PC-3 (cell line): ENCODE measurements around the gene NPBWR2. TPM values are rescaled to one million over a fixed set of nuclear protein-coding genes. Genes with fewer than 3 reads are reported as not detected.
"Not testable (repeated sequence)": the region's sequence is repeated elsewhere in the genome, so short reads cannot be mapped to it uniquely, and the experiment has no call there.

Experiments used
- ATAC-seq: fragments of 200-7000 bp; cut with Tn5 transposase; 2 replicates; pipeline ENCODE4 v1.9.1; 2020; ENCODE audit warnings: mild to moderate bottlenecking, moderate library complexity
- BruUV-seq: library from RNA; stranded (reverse); fragments of 400-500 nt; replicated peaks from 2 replicates; lab custom pipeline; 2021; lab: Mats Ljungman, UMichigan
- CTCF ChIA-PET: fragments of 300-600 bp; sonication (Branson Sonifier 250); formaldehyde crosslinking; loops from one replicate; lab custom pipeline; 2022; ENCODE audit warnings: antibody characterized with exemption; lab: Charles Lee
- POLR2A ChIA-PET: fragments of 300-600 bp; sonication (Branson Sonifier 250); formaldehyde crosslinking; loops from one replicate; lab custom pipeline; 2022; ENCODE audit warnings: antibody characterized with exemption; ENCODE audit not compliant: unreplicated experiment; lab: Charles Lee
- DNase-seq: peaks from one replicate; pipeline ENCODE4 v3.0.0-alpha.2; 2015
- H2AFZ ChIP-seq: fragments of 300-600 bp; sonication (generic); 2 replicates; pipeline ENCODE4 v1.6.0; 2016; ENCODE audit warnings: antibody characterized with exemption, low read length
- H3F3A ChIP-seq: fragments of 300-600 bp; sonication (generic); one replicate; pipeline ENCODE4 v1.6.0; 2017; ENCODE audit warnings: antibody characterized with exemption, low read length, control low read depth, mild to moderate bottlenecking; ENCODE audit not compliant: unreplicated experiment
- H3K27ac ChIP-seq: fragments of 300-600 bp; sonication (generic); 2 replicates; pipeline ENCODE4 v1.5.1; 2016; ENCODE audit warnings: mild to moderate bottlenecking, low read length
- H3K27me3 ChIP-seq: fragments of 300-600 bp; sonication (generic); 2 replicates; pipeline ENCODE4 v1.6.1; 2016; ENCODE audit warnings: low read length, mixed read lengths
- H3K36me3 ChIP-seq: fragments of 300-600 bp; sonication (generic); 2 replicates; pipeline ENCODE4 v1.6.1; 2016; ENCODE audit warnings: low read depth, mixed run types, low read length, mixed read lengths
- H3K4me1 ChIP-seq: fragments of 300-600 bp; sonication (generic); 2 replicates; pipeline ENCODE4 v1.5.1; 2016; ENCODE audit warnings: low read length; ENCODE audit not compliant: insufficient read depth
- H3K4me2 ChIP-seq: fragments of 300-600 bp; sonication (generic); 2 replicates; pipeline ENCODE4 v1.6.0; 2016; ENCODE audit warnings: low read length
- H3K4me3 ChIP-seq: fragments of 300-600 bp; sonication (generic); 2 replicates; pipeline ENCODE4 v1.5.1; 2016; ENCODE audit warnings: mild to moderate bottlenecking, low read length, mixed read lengths
- H3K79me2 ChIP-seq: fragments of 300-600 bp; sonication (generic); 2 replicates; pipeline ENCODE4 v1.6.1; 2017; ENCODE audit warnings: low read length, mixed read lengths
- H3K9ac ChIP-seq: fragments of 300-600 bp; sonication (generic); 2 replicates; pipeline ENCODE4 v1.6.0; 2016; ENCODE audit warnings: mild to moderate bottlenecking, low read length
- H3K9me2 ChIP-seq: fragments of 300-600 bp; sonication (generic); replicated peaks from 2 replicates; pipeline ENCODE4 v1.6.1; 2016; ENCODE audit warnings: mixed run types, low read length, mixed read lengths
- H3K9me3 ChIP-seq: fragments of 300-600 bp; sonication (generic); 2 replicates; pipeline ENCODE4 v1.6.1; 2016; ENCODE audit warnings: low read length, mixed read lengths
- H4K20me1 ChIP-seq: fragments of 300-600 bp; sonication (generic); 2 replicates; pipeline ENCODE4 v1.6.1; 2016; ENCODE audit warnings: low read length, mixed read lengths
- CTCF ChIP-seq: fragments of 300-600 bp; sonication (generic); conservative IDR thresholded peaks from 2 replicates; pipeline ENCODE4 v1.5.1; 2017; ENCODE audit warnings: antibody characterized with exemption, low read depth, mild to moderate bottlenecking, low read length
- EZH2 ChIP-seq: fragments of 300-600 bp; sonication (generic); IDR thresholded peaks from one replicate; pipeline ENCODE4 v1.6.1; 2017; ENCODE audit warnings: antibody characterized with exemption, mild to moderate bottlenecking, low read length; ENCODE audit not compliant: unreplicated experiment
- EZH2phosphoT487 ChIP-seq: fragments of 300-600 bp; sonication (generic); IDR thresholded peaks from 2 replicates; pipeline ENCODE4 v1.6.1; 2018; ENCODE audit warnings: mild to moderate bottlenecking, antibody characterized with exemption, low read length, borderline replicate concordance
- intact Hi-C: fragments of 100-400 bp; cut with micrococcal nuclease; formaldehyde crosslinking; loops from 2 replicates; pipeline ENCODE4 v1.9.0; 2023
- total RNA-seq: library from RNA; depleted of rRNA; stranded (reverse); fragments of >200 nt; gene quantifications from 2 replicates; pipeline ENCODE4 v1.2.3, GENCODE V29; 2014

Gene NPBWR2
- total RNA-seq, 1 experiment from 2014 or later, result not detected

- no peaks in the 10 kb centered on the region for H3K27me3 ChIP-seq
- CTCF ChIA-PET, result no interaction called here
These were observed 17.2 kb downstream of the NPBWR2 start for GRCh38 chr20:64090165-64090564.

GRCh38 chr20:64088586-64088985, 18.8 kb downstream of the NPBWR2 start:
- intact Hi-C loops, POLR2A ChIA-PET, H2AFZ ChIP-seq, ATAC-seq, H3K9me2 ChIP-seq, BruUV-seq, CTCF ChIA-PET, H3K27ac ChIP-seq, H3K27me3 ChIP-seq, H3K4me3 ChIP-seq, H3K79me2 ChIP-seq, H3K36me3 ChIP-seq, H3K9me3 ChIP-seq, H3F3A ChIP-seq, H4K20me1 ChIP-seq, H3K9ac ChIP-seq, H3K4me2 ChIP-seq, DNase-seq: not testable (repeated sequence)
- H3K4me1 ChIP-seq, result peaks cover 12% of the 10 kb centered on the region

More at GRCh38 chr20:64090165-64090564, 17.2 kb downstream of the NPBWR2 start:
- POLR2A ChIA-PET, result no interaction called here
- H3K9me3 ChIP-seq, result no peaks in the 10 kb centered on the region
- intact Hi-C loops, result no loop called here
- no TSS peak for BruUV-seq
- no peak overlapping the region for H3K9ac ChIP-seq
- H4K20me1 ChIP-seq, result no peaks in the 10 kb centered on the region
- no peaks in the 10 kb centered on the region for H3K79me2 ChIP-seq
- TF ChIP-seq EZH2phosphoT487, result no peak
- no peak for TF ChIP-seq EZH2
- TF ChIP-seq CTCF, result no peak
- H3K27ac ChIP-seq, result no peak overlapping the region
- H3K4me1 ChIP-seq, result peaks cover 6% of the 10 kb centered on the region
- H2AFZ ChIP-seq, result no peak overlapping the region
- no peak overlapping the region for H3K4me2 ChIP-seq
- no peaks in the 10 kb centered on the region for H3K36me3 ChIP-seq
- no peaks in the 10 kb centered on the region for H3K9me2 ChIP-seq
- DNase-seq, result no peak
- ATAC-seq, result no peak
- no peaks in the 10 kb centered on the region for H3F3A ChIP-seq
- H3K4me3 ChIP-seq, result no peak overlapping the region

GRCh38 chr20:64087226-64087825, 20.0 kb downstream of the NPBWR2 start:
- CTCF ChIA-PET, result interaction anchor here (0.6 kb wide), 1 partner anchor 33 kb away, joined by 3 read pairs; no protein-coding TSS in a partner anchor
- peaks cover 17% of the 10 kb centered on the region for H3K4me1 ChIP-seq
- not testable (repeated sequence) for H3K27me3 ChIP-seq

More at GRCh38 chr20:64087226-64087825, 20.0 kb downstream of the NPBWR2 start:
- H2AFZ ChIP-seq, H3K9me3 ChIP-seq, intact Hi-C loops, ATAC-seq, H3K79me2 ChIP-seq, H4K20me1 ChIP-seq, H3F3A ChIP-seq, H3K4me2 ChIP-seq, BruUV-seq, DNase-seq, H3K4me3 ChIP-seq, H3K9me2 ChIP-seq, H3K36me3 ChIP-seq: not testable (repeated sequence)
- peak overlapping the region; percentile 49 for H3K27ac ChIP-seq
- POLR2A ChIA-PET, result interaction anchor here (0.6 kb wide), 1 partner anchor 54 kb away, joined by 3 read pairs; no protein-coding TSS in a partner anchor
- peak overlapping the region; percentile 46; the same call in 1 of the 2 replicates for H3K9ac ChIP-seq
